Activated CD4-positive, alpha-beta T cell treated with anti-CD3 and anti-CD28 coated beads, Interleukin-2, amount 50 U/mL, for 1 hour (primary cell): ENCODE measurements around the gene FKBP5.
A peak's percentile ranks its signal among the peaks of the same experiment; 100 is the strongest.
"Not testable (repeated sequence)": the region's sequence is repeated elsewhere in the genome, so short reads cannot be mapped to it uniquely, and the experiment has no call there.

ENCODE experiments used
- DNase-seq: peaks from one replicate; pipeline ENCODE4 v3.0.0-alpha.2; 2020

Gene FKBP5

GRCh38 chr6:35688605-35689322, at the start of gene FKBP5:
Gene FKBP5 (minus strand): TSS chr6:35688915. CDS start chr6:35642824, 46,091 bp downstream.
- DNase-seq: peak; percentile 82

- no peak for DNase-seq
These were observed 48.9 kb upstream of the FKBP5 start for GRCh38 chr6:35737413-35738211.

- DNase-seq: no peak
These were observed 48.3 kb upstream of the FKBP5 start, which contains the start of gene ARMC12 for GRCh38 chr6:35736982-35737412. Gene ARMC12 (plus strand): TSS chr6:35737032. CDS start chr6:35737109, 77 bp downstream.

- DNase-seq: peak; percentile 84
These were observed 47.7 kb upstream of the FKBP5 start for GRCh38 chr6:35736253-35736894.

GRCh38 chr6:35735452-35735851, 46.7 kb upstream of the FKBP5 start:
- DNase-seq: no peak

GRCh38 chr6:35734319-35734718, 45.6 kb upstream of the FKBP5 start:
- not testable (repeated sequence) for DNase-seq

GRCh38 chr6:35733633-35734032, 44.9 kb upstream of the FKBP5 start:
- DNase-seq: no peak

- DNase-seq: peak; percentile 93
These were observed 43.2 kb upstream of the FKBP5 start for GRCh38 chr6:35731736-35732532.

GRCh38 chr6:35731414-35731735, 42.7 kb upstream of the FKBP5 start:
- DNase-seq: peak; percentile 95

- no peak for DNase-seq
These were observed 42.2 kb upstream of the FKBP5 start for GRCh38 chr6:35730745-35731413.

GRCh38 chr6:35729722-35730121, 41.0 kb upstream of the FKBP5 start:
- no peak for DNase-seq

GRCh38 chr6:35728683-35729678, 40.3 kb upstream of the FKBP5 start:
- DNase-seq: peak; percentile 37

GRCh38 chr6:35727935-35728682, 39.4 kb upstream of the FKBP5 start:
- peak; percentile 80 for DNase-seq

GRCh38 chr6:35727231-35727934, 38.7 kb upstream of the FKBP5 start:
- no peak for DNase-seq

- no peak for DNase-seq
These were observed 37.2 kb upstream of the FKBP5 start for GRCh38 chr6:35725721-35726438.

- DNase-seq: no peak
These were observed 36.5 kb upstream of the FKBP5 start for GRCh38 chr6:35725081-35725708.

- no peak for DNase-seq
These were observed 35.8 kb upstream of the FKBP5 start for GRCh38 chr6:35724471-35724870.

- no peak for DNase-seq
These were observed 35.3 kb upstream of the FKBP5 start for GRCh38 chr6:35724059-35724458.
